ENCODE results near the gene EMC10.

- TF ChIP-seq, protein P1, sequence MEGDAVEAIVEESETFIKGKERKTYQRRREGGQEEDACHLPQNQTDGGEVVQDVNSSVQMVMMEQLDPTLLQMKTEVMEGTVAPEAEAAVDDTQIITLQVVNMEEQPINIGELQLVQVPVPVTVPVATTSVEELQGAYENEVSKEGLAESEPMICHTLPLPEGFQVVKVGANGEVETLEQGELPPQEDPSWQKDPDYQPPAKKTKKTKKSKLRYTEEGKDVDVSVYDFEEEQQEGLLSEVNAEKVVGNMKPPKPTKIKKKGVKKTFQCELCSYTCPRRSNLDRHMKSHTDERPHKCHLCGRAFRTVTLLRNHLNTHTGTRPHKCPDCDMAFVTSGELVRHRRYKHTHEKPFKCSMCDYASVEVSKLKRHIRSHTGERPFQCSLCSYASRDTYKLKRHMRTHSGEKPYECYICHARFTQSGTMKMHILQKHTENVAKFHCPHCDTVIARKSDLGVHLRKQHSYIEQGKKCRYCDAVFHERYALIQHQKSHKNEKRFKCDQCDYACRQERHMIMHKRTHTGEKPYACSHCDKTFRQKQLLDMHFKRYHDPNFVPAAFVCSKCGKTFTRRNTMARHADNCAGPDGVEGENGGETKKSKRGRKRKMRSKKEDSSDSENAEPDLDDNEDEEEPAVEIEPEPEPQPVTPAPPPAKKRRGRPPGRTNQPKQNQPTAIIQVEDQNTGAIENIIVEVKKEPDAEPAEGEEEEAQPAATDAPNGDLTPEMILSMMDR (IDR thresholded peaks at IDR 0.05; ENCODE audit: low read length) = no peak
- TF ChIP-seq EZH2phosphoT487 (IDR thresholded peaks at IDR 0.05; ENCODE audit: low read length) (no peak), EZH2 (optimal IDR thresholded peaks at IDR 0.05; ENCODE audit: low read depth, low read length) (no peak)
Observed at GRCh38 chr19:50522881-50523280, 46.6 kb downstream of the EMC10 start.
